GDM1 (cell line): Measurements from ENCODE around the gene PDLIM5.

Experiments used
- DNase-seq: peaks from one replicate; lab custom pipeline; 2025; lab: John Stamatoyannopoulos, UW

The PDLIM5 gene

DNA sequence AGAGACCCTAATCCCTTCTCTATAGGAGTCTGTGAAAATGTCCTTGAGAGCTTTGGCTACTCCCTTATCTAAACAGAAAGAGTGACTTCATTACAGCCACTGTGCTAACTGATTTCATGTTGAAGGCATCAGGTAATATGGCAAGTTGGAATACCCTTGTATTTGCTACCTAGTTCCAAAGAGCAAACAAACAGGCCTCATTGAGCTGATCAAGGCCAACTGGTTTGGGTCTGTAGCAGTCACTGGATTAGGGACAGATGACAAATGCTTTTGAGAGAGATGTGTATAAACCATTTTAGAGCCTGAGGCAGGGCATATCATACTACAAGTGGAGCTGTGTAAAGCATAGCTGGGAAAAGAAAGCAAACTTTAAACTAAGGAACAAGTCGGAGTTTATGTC is 22.9 kb upstream of the PDLIM5 start:
- no peak for DNase-seq

DNA sequence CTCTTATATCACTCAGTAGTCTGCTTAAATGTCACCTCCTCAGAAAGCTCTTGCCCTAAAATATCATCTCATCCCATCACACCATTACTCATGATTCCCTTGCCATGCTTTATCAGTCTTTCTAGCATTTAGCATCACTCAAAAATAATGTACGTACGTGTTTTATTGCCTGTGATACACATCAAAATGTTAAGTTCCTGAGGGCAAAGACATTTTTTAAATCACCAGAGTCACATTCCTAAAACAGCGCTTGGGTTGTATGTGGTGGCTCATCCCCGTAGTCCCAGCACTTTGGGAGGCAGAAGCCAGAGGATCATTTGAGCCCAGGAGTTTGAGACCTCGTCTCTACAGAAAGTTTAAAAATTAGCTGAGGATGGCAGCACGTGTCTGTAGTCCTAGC is 21.3 kb upstream of the PDLIM5 start:
- no peak for DNase-seq

DNA sequence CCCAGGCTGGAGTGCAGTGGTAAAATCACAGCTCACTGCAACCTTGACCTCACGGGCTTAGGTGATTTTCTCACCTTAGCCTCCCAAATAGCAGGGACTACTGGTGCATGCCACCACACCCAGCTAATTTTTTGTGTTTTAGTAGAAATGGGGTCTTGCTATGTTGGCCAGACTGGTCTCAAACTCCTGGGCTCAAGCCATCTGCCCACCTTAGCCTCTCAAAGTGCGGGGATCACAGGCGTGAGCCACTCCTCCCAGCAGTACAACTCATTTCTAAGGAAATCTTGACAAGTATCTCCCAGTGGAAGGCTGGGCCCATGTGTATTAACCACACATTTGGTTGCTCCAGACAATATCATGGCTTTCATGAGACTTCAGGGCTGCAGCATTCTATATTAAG is 20.4 kb upstream of the PDLIM5 start:
- DNase-seq = no peak

DNA sequence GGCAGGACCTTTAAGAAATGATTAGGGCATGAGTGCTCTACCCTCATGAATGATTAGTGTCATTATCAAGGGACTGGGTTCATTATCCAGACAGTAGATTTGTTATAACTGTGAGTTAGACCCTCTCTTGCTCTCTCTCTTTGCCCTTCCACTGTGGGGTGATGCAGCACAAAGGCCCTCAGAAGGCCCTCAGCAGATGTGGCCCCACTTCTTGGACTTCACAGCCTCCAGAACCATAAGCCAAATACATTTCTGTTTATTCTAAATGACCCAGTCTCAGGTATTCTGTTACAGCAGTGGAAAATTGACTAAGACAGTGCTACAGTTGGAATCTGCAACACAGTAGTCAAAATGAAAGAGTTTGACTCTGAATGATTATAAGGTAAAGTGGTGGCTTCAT is 17.2 kb upstream of the PDLIM5 start:
- DNase-seq = no peak

DNA sequence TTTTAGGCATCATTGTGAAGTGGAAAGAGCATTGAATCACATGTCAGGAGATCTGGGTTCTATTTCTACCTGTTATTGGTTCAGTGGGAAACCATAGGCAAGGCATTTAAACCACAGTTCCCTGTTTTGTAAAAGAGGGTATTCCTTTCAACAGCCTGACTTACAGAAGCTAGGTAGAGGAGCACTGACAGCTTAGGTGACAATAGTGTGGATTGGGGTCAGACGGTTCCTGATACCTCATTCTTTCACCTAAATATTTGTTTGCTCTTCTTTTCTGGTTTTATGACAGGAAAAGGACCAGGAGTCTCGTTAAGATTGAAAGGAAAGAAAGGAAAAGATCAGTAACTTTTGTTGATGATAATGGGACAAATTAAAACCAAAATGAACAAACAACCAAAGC is 15.9 kb upstream of the PDLIM5 start:
- DNase-seq = no peak

DNA sequence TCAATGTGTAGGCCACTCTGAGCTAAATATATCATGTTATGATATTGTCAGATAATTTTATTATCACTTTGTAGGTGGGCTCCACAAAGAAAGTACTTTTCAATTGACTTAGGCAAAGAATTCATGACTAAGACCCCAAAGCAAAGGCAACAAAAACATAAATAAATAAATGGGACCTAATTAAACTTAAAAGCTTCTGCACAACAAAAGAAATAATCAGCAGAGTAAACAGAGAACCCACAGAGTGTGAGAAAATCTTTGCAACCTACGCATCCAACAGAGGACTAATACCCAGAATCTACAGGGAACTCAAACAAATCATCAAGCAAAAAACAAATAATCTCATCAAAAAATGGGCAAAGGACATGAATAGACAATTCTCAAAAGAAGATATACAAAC is 15.2 kb upstream of the PDLIM5 start:
- DNase-seq = no peak

DNA sequence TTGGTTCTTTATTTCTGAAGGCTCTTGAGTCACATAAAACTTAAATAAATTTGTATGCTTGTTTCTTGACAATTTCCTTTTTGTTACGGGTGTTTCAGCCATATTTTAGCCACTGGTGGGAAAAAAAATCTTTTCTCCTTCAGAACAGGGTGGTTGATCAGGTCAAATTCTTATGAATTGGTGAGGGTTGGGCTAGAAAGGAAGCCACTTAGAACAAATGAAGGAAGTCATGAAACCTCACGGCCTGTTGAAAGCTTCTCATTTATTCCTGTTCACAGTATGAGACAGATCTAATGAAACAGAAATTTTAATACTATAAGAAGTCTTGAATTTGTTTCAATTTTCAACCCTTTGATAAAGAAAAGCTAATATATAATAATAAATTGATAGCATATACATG is 12.1 kb upstream of the PDLIM5 start:
- DNase-seq = no peak

DNA sequence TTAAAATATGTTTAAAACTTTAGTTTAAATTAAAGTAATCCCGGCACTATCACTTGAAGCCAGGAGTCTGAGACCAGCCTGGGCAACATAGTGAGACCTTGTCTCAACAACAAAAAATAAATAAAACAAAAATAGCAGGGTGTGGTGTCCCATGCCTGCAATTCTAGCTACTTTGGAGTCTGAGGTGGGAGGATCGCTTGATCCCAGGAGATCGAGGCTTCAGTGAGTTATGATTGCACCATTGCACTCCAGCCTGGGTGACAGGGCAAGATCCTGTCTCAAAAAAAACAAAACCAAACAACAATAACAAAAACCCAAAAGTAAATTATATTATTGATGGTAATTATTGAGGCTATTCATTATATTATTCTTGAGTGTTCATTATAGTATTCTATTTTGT is 9.9 kb upstream of the PDLIM5 start:
- DNase-seq = no peak

DNA sequence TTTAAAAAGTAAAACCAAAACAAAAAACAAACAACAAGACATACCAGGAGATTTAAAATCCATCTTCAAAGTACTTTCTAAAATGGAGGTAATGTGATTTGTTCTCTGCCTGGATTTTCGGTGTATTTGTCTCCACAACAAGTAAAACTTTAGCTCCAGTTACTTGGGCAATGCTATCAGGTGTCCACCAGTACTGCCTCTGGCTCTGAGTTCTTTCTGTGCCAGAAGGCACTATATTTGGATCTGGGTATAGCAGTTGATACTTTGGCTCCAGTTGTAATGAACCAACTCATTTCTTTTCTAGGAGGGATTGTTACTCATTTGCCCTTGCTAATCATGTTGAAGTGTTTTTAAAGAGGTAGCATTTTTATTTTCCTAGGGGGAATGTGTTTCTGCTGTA is 9.5 kb upstream of the PDLIM5 start:
- no peak for DNase-seq

DNA sequence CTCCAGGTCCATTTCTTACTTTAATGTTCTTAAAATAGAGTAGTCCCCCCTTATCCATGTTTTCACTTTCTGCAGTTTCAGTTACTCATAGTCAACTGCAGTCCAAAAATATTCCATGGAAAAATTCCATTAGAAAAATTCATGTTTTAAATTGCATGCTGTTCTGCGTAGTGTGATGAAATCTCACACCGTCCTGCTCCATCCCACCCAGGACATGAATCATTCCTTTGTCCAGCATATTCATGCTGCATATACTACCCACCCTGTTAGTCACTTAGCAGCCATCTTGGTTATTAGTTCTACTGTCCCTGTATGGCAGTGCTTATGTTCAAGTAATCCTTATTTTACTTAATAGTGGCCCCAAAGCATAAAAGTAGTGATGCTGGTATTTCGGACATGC is 5.4 kb upstream of the PDLIM5 start:
- no peak for DNase-seq

DNA sequence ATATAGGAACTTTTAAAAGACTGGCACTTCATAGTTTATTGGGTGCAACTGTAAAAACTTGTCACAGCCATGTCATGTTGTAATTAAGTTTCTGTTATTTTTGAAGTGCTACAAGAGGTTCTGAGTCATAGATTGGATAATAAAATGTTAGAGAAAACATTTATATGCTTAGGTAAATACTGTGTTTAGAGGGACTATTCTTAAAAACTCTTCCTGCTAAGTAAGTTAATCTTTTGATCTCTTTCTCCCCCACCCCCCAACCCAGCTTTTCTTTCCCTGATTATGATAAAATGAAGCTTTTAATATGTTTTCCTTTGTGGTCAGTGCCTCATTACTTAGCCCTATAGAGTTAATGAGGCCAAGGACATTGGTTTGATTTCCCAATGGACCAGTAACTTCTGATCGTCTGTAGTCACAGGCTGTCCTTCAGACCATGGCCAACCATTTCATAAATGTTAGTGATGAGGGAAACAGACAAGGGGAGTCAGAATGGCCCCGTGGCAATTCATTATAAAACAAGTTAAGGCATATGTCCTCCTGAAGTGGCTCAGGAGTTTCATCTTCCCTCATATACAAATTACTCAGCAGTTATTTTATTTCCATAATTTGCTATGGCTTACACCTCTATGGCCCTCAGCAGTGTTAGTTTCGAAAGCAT is 3.9 kb upstream of the PDLIM5 start:
- DNase-seq = no peak

DNA sequence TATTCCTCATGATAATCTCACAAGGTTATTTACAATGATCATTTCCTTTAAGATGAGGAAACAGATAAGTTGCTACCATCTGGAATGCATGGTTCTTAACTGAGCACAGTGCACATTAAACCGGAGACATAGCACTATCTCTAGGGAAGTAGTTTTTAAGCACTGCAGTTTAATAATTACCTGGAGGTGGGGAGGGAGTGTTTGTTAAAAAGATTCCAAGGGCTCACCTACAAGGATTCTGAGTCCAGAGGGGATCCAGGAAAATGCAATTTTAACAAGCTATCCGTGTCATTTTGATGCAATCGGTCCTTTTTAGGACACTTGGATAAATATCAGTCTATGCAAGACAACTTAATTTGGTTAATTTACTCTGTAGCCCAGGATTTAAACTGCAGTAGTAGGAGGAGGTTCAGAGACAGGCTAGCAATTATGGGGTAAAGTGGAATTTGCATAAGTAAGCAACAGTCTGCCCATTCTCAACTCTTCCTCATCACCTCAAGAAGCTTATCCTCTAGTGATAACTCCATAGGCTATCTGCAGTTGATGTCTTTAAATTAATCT is 2.8 kb upstream of the PDLIM5 start:
- no peak for DNase-seq

DNA sequence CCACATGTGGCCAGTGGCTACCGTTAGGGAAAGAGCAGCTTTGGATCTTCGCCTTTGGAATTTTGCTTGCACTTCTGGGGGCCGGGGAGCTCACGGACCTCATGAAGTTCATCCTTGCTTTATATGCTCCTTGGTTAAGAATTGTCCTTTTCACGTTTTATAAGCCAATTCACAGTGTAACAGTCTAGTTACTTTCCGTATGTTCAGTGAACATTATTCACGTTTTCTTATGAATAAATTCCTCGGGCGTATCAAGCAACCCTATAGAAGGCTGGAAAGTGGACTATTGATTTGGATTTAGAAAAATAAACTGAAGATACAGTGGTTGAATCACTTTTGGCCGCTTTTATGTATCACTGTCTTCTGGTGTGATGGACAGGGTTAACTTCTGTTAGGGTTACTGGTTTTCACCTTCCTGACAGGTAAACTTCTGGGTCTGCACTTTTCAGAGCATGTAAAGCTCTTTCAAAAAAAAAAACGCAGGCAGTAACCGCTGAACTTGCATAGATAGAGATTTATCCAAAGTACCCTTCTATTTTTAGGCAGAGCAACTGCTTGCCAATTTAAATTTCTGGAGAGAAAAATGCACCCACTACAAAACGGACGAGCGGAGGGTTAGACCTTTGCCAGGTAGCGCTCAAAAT is 569 bp upstream of the PDLIM5 start:
- DNase-seq = no peak

DNA sequence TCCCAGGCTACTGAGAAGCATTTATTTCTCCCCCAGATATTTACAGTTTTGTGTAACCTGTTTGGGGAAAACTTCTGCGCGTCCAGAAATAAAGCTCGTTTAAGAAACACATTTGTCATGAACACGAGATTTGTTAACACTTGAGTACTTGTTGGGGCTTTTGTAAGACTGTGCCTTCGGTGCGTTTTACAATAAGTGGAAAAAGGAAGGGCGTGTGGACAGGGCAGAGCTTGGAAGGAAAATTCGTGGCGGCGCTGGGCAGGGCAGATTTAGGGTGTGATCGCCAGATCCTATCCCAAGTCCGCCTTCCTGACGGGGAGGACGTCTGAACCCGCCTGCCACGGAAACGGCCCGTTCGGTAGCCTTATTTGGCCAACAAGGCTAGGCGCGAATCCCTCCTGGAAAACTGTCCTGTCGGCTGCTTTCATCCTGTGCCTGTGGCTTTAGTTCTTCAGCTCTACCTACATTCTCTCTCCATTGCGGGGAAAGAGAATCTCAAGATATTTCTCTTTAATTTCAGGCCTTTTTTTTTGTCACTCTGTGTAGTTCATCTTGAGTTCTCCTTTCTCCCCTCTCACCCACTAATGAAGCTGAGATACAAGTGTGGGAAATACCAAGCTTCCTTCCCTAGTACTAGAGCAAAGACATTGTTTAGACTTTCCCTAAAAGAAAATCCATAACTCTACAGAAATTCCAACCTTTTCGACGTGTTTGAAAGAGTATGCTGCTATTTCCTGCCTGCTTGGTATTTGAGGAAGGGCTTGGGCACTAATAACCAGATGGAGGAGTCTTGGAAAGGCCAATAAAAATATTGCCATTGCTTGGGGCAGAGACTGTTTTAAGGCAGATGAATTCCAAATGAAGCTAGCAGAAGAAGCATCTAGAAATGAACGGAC is 982 bp downstream of the PDLIM5 start:
- DNase-seq = no peak

DNA sequence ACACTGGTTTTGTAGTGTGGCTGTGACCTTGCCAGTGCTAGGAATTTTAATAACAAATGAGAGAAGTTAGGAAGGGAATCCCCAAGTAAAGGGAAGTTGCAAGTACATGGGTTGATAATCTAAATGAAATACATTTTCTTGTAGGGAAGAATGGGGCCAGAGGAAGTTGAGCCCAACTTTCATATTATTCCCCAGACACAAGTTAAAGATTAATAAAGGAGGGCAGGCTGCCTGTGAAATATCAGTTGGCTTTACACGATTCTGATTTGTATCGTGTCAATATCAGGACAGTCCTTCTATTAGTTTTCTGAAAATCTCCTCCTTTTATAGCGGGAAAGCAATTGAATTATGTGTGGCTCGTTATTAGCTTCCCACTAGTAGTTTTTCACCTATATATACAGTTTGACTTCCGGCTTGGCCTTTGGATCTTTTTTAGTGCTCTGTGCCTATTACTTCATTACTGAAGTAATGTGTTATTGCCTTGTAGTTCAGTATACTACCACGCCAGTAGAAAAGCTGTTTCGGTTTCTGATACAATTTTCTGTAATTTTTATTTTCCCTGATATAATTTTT is 1.7 kb downstream of the PDLIM5 start:
- no peak for DNase-seq

DNA sequence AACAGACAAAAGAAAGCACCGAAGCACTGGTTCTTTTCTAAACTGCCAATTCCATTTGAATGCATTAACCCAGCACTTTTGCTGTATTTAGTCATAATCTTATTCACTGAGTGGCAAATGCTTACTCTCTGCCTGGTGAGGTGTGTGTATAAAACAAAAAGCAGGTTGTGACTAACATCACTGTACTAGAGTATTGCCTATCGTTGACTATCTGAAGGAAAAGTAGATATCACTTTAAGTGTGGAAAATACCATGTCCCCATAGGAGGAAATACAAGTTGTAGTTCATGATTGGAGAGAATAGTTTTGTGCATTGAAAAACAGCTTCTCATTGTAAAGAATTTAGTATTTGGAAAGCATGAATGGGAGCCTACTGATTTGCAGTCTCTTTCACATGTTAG is 2.7 kb downstream of the PDLIM5 start:
- DNase-seq = no peak

DNA sequence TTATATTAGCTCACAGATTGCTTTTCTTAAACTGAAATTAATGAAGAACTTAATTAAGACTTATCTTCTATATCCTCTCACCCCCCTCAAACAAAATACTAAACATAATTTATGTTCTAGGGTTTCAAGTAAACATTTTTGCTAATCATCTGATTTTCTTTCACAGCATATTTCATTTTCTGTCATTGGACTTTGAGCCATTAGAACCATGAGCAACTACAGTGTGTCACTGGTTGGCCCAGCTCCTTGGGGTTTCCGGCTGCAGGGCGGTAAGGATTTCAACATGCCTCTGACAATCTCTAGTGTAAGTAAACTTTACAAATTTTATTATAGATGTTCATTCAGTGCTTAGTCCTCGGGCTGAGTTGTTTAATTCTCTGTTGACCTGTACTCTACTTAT is 3.3 kb downstream of the PDLIM5 start:
- no peak for DNase-seq

DNA sequence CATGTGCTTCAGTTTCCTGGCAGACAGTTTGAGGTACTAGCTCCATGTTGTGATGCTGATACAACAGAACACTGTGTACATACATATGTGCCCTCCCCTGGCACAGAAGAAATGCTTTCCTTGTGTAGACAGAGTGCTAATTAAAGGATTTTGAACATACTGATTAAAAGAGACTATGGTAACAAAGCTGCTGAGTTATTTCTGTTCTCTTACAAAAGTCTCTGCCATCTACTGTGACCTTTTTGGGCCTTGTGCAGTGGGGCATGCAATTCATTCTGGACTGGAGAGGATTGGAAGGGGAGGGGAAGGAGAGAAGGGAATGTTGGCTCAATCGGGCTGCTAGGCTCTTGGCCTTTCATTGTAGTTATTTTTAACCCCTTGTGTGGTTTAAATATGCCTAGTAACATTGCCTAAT is 6.0 kb downstream of the PDLIM5 start:
- no peak for DNase-seq

DNA sequence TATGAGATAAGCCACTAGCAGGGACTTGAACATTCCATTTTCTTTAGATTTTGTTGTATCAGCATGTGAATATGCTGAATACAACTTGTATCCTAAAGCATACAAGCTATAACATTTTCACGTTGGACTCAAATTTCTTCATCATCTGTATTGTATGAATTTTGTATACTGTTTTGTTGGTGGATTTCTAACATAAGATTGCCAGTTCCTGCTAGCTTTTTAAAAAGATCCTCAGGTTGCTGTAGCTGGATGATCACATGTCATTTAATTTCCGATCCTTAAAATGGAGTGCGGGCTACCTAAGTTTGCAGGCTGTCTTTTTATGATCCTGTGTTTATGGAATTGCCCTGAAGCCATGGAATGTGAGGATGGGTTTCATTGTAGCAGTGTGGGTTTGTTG is 6.9 kb downstream of the PDLIM5 start:
- DNase-seq = no peak

DNA sequence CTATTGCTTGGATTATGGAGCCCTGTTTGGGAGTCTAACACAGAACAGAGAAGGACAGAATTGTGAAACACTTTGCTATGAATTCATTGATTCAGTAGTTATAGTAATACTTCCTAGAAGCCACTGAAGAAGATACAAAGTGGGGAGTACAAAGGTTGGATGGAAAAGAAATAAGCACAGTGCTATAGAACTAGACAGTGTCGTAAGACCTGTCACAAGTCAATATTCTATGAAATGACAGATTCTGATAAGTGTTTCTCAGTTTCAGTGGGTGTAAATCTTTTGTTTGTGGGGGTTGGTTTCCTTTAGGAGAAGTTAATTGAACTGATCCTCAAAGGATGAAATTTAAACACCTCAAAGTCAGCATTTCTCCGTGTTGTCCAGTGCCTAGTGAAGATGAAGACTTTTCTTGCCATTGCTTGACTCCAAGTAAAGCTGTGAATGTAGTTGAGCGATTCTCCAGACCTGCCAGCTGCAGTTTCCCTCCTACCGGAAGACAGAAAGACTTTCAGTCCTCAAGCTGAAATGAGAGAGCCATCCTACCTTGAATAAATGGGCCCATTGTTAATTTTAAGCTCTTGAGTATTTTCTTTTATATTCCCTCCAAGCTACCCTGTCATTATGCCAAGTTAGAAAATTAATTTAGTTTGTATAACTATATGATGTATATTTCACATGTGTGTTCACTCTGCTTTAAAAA is 7.9 kb downstream of the PDLIM5 start:
- DNase-seq = no peak

DNA sequence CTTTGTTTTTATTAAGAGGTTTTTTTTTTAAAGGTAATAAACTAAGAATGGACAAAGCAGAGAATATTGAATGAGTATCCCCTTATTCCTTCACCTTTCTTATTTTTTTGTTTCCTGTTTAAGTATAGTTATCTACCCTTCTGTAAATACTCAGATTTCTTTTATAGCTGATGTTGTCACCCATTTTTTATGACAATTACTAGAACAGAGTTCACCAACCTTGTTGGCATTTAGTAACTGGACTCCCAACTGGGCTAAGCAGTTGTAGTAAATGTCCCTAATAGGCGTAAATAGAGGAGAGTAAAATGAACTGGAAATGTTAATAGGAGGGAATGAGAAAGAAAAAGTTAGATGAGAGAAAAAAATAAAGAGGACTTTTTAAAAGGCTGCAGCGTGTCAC is 9.8 kb downstream of the PDLIM5 start:
- no peak for DNase-seq

DNA sequence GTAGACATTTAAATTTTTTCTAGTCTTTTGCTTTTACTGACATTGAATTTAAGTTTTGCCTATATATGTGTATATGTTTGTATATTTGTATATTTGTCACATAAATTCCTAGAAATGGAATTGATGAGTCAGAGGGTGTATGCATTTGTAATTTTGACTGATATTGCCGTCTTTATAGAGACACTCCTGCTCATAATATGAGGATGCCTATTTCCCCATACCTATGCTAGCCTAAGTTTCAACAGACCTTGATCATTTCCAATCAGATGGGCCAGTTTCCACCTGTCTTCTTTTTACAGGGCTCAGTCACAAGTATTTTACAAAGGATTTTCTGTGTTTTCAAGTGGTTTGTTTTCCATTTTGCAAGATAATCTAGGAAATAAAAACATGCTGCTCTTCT is 10.8 kb downstream of the PDLIM5 start:
- no peak for DNase-seq
